Cardiac fibroblast (primary cell): Measurements from ENCODE around the gene SMAD4.

Source experiments
- DNase-seq, 2 donors: peaks; one replicate each; pipeline versions ENCODE4 v3.0.0 to v3.0.0-alpha.2; 2010; ENCODE audit warnings: low read depth in 2 of 2
- H3K4me3 ChIP-seq, 2 donors: replicated peaks in 1 of 2; 1 replicate in 1 of 2; 2 replicates in 1 of 2; pipeline ENCODE4 v1.5.1; 2011; ENCODE audit warnings: low read depth in 2 of 2, low read length in 2 of 2, mild to moderate bottlenecking in 2 of 2, moderate library complexity in 1 of 2
- CTCF ChIP-seq: IDR thresholded peaks from one replicate; pipeline ENCODE4 v1.5.1; 2011; ENCODE audit warnings: low read depth, mild to moderate bottlenecking, low read length, inconsistent platforms

The SMAD4 gene

GRCh38 chr18:51122266-51123045 lies 92.4 kb downstream of the SMAD4 start:
- no peak for DNase-seq
- H3K4me3 ChIP-seq: no peak overlapping the region
- no peak for TF ChIP-seq CTCF

- TF ChIP-seq CTCF: no peak
- H3K4me3 ChIP-seq: no peak overlapping the region
- DNase-seq: no peak
Measured at GRCh38 chr18:51123046-51123395, 93.0 kb downstream of the SMAD4 start.

- TF ChIP-seq CTCF: no peak
- no peak overlapping the region for H3K4me3 ChIP-seq
- no peak for DNase-seq
Measured at GRCh38 chr18:51123481-51123880, 93.5 kb downstream of the SMAD4 start.

GRCh38 chr18:51123936-51124486 lies 94.0 kb downstream of the SMAD4 start:
- H3K4me3 ChIP-seq: no peak overlapping the region
- DNase-seq: no peak
- TF ChIP-seq CTCF: no peak

- no peak for TF ChIP-seq CTCF
- no peak for DNase-seq
- H3K4me3 ChIP-seq: no peak overlapping the region
Measured at GRCh38 chr18:51125976-51126375, 96.0 kb downstream of the SMAD4 start.

GRCh38 chr18:51127664-51128063 lies 97.7 kb downstream of the SMAD4 start:
- no peak for DNase-seq
- H3K4me3 ChIP-seq: no peak overlapping the region
- TF ChIP-seq CTCF: no peak
